Neural cell (in vitro differentiated cells): ENCODE measurements around the gene ERICH6B. TPM values are rescaled to one million over a fixed set of nuclear protein-coding genes. Genes with fewer than 3 reads are reported as not detected.

ENCODE experiments used
- H2AFZ ChIP-seq: fragments of 200-600, 300-800 bp; sonication (generic), shearing (Covaris generic); 2 replicates; pipeline ENCODE4 v1.6.0; 2014; ENCODE audit warnings: low read depth, mild to moderate bottlenecking, antibody characterized with exemption, low read length, moderate library complexity
- H3F3A ChIP-seq: fragments of 200-600 bp; shearing (Covaris generic); 2 replicates; pipeline ENCODE4 v1.6.1; 2016; ENCODE audit warnings: mild to moderate bottlenecking, moderate library complexity, mixed read lengths, antibody characterized with exemption, low read length; ENCODE audit not compliant: insufficient read depth, poor library complexity, severe bottlenecking
- H3K27ac ChIP-seq: fragments of 200-600, 300-800 bp; sonication (generic), shearing (Covaris generic); 2 replicates; pipeline ENCODE4 v1.5.1; 2014; ENCODE audit warnings: mild to moderate bottlenecking, low read length, moderate library complexity
- H3K27me3 ChIP-seq: fragments of 300-800, 200-600 bp; sonication (generic), shearing (Covaris generic); 2 replicates; pipeline ENCODE4 v1.6.0; 2014; ENCODE audit warnings: mild to moderate bottlenecking, low read depth, low read length, moderate library complexity; ENCODE audit not compliant: insufficient read depth
- H3K36me3 ChIP-seq: fragments of 300-800, 200-600 bp; sonication (generic), shearing (Covaris generic); 2 replicates; pipeline ENCODE4 v1.5.1; 2014; ENCODE audit warnings: mild to moderate bottlenecking, antibody characterized with exemption, low read length, moderate library complexity; ENCODE audit not compliant: insufficient read depth
- H3K4me2 ChIP-seq: fragments of 300-800, 200-600 bp; sonication (generic), shearing (Covaris generic); 2 replicates; pipeline ENCODE4 v1.6.0; 2014; ENCODE audit warnings: mild to moderate bottlenecking, low read length
- H3K4me3 ChIP-seq: fragments of 300-800, 200-600 bp; sonication (generic), shearing (Covaris generic); 2 replicates; pipeline ENCODE4 v1.5.1; 2014; ENCODE audit warnings: mild to moderate bottlenecking, low read length, moderate library complexity
- H3K79me2 ChIP-seq: fragments of 200-600 bp; shearing (Covaris generic); replicated peaks from 2 replicates; pipeline ENCODE4 v1.6.0; 2014; ENCODE audit warnings: mild to moderate bottlenecking, low read length, moderate library complexity; ENCODE audit not compliant: insufficient read depth
- H3K9ac ChIP-seq: fragments of 300-800, 200-600 bp; sonication (generic), shearing (Covaris generic); 2 replicates; pipeline ENCODE4 v1.6.1; 2016; ENCODE audit warnings: mild to moderate bottlenecking, low read length, mixed read lengths
- H3K9me2 ChIP-seq: fragments of 200-600 bp; shearing (Covaris generic); 2 replicates; pipeline ENCODE4 v1.6.1; 2016; ENCODE audit warnings: mild to moderate bottlenecking, low read length, mixed read lengths; ENCODE audit not compliant: insufficient read depth
- H3K9me3 ChIP-seq: fragments of 200-600, 300-800 bp; sonication (generic), shearing (Covaris generic); 2 replicates; pipeline ENCODE4 v1.6.1; 2016; ENCODE audit warnings: mild to moderate bottlenecking, mixed run types, low read length, moderate library complexity, mixed read lengths
- H4K20me1 ChIP-seq: fragments of 200-600 bp; shearing (Covaris generic); 2 replicates; pipeline ENCODE4 v1.6.1; 2016; ENCODE audit warnings: mild to moderate bottlenecking, mixed run types; ENCODE audit not compliant: insufficient read depth
- EP300 ChIP-seq: fragments of 450-650 bp; conservative IDR thresholded peaks from 2 replicates; pipeline ENCODE4 v1.6.1; 2014; ENCODE audit warnings: antibody characterized with exemption, mild to moderate bottlenecking, moderate library complexity; ENCODE audit not compliant: poor library complexity, severe bottlenecking
- EZH2 ChIP-seq: fragments of 200-600, 300-800 bp; shearing (Covaris generic), sonication (generic); IDR thresholded peaks from 2 replicates; pipeline ENCODE4 v1.6.1; 2014; ENCODE audit warnings: antibody characterized with exemption, low read length, borderline replicate concordance, mild to moderate bottlenecking; ENCODE audit not compliant: insufficient read depth, poor library complexity, severe bottlenecking
- MXI1 ChIP-seq: fragments of 450-650 bp; conservative IDR thresholded peaks from 2 replicates; pipeline ENCODE4 v1.6.1; 2014; ENCODE audit warnings: antibody characterized with exemption, mild to moderate bottlenecking; ENCODE audit not compliant: poor library complexity, severe bottlenecking
- POLR2AphosphoS5 ChIP-seq: IDR thresholded peaks from 2 replicates; pipeline ENCODE4 v1.6.1; 2012
- RAD21 ChIP-seq: fragments of 450-650 bp; conservative IDR thresholded peaks from 2 replicates; pipeline ENCODE4 v1.6.1; 2014; ENCODE audit warnings: antibody characterized with exemption, mild to moderate bottlenecking, moderate library complexity
- REST ChIP-seq: IDR thresholded peaks from 2 replicates; pipeline ENCODE4 v1.6.1; 2012; ENCODE audit warnings: borderline replicate concordance
- SMC3 ChIP-seq: fragments of 450-650 bp; conservative IDR thresholded peaks from 2 replicates; pipeline ENCODE4 v1.6.1; 2014; ENCODE audit warnings: antibody characterized with exemption, mild to moderate bottlenecking, moderate library complexity; ENCODE audit not compliant: poor library complexity
- TAF1 ChIP-seq: IDR thresholded peaks from 2 replicates; pipeline ENCODE4 v1.6.1; 2012; ENCODE audit warnings: low read depth
- polyA plus RNA-seq: library from polyadenylated mRNA; depleted of rRNA; stranded (reverse); fragments of >200 nt; gene quantifications from 2 replicates; pipeline ENCODE4 v1.2.3, GENCODE V29; 2014
- TF ChIP-seq, protein P1 (sequence below): fragments of 450-650 bp; IDR thresholded peaks from 2 replicates; pipeline ENCODE4 v1.5.1; 2014; ENCODE audit warnings: antibody characterized with exemption, mild to moderate bottlenecking, moderate library complexity; ENCODE audit not compliant: poor library complexity, severe bottlenecking

ERICH6B gene
- polyA plus RNA-seq, 1 donor from 2014 or later, result not detected

DNA sequence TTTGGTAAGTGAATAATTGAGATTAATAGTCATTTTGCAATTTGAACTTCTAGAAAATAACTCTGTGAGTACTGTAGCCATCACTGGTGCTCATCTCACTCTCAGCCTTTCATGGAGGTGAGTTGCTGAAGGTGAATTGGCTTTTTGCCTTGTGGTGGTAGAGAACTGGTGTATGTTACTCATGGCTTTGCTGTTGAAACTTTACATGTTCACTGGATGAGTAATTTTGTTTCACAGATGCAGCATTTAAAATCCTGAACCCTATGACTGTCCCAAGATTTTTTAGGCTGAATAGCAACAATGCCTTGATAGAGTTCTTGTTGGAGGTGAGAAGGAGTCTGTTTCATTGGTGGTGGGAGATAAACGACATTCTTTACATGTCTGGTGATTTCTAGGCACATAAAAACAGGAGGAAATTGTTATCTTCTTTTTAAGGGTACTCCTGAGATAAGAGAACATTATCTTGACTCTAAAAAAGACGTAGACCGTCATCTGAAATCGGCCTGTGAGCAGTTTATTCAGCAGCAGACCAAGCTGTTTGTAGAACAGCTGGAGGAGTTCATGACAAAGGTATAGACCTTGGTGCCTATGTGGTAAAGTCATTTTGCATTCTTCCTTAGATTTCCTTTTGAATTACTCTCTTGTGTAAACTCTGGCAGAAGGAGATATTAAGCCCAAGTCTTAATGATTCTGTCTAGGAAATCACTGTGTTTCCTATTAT lies 96.9 kb downstream of the ERICH6B start:
- H3K4me3 ChIP-seq, result no peak overlapping the region
- H3K9me3 ChIP-seq, result no peaks in the 10 kb centered on the region
- no peaks in the 10 kb centered on the region for H3K79me2 ChIP-seq
- peaks cover 11% of the 10 kb centered on the region for H3K36me3 ChIP-seq
- H3K9ac ChIP-seq, result no peak overlapping the region
- H3K27ac ChIP-seq, result no peak overlapping the region
- no peak overlapping the region for H3K4me2 ChIP-seq
- TF ChIP-seq POLR2AphosphoS5, result no peak
- no peak for TF ChIP-seq SMC3
- no peak for TF ChIP-seq RAD21
- no peak for TF ChIP-seq REST
- no peak for TF ChIP-seq TAF1
- no peaks in the 10 kb centered on the region for H4K20me1 ChIP-seq
- no peaks in the 10 kb centered on the region for H3F3A ChIP-seq
- H2AFZ ChIP-seq, result no peak overlapping the region
- no peaks in the 10 kb centered on the region for H3K27me3 ChIP-seq
- no peaks in the 10 kb centered on the region for H3K9me2 ChIP-seq

GRCh38 chr13:45516757-45517156 lies 98.8 kb downstream of the ERICH6B start:
- Histone ChIP-seq H3K9ac (no peak overlapping the region), H3K36me3 (peaks cover 11% of the 10 kb centered on the region), H3K9me3 (no peaks in the 10 kb centered on the region), H3K27me3 (no peaks in the 10 kb centered on the region), H3K4me3 (no peak overlapping the region), H3F3A (no peaks in the 10 kb centered on the region), H3K79me2 (no peaks in the 10 kb centered on the region), H2AFZ (no peak overlapping the region), H4K20me1 (no peaks in the 10 kb centered on the region), H3K9me2 (no peaks in the 10 kb centered on the region), H3K27ac (no peak overlapping the region), H3K4me2 (no peak overlapping the region)
- TF ChIP-seq POLR2AphosphoS5 (no peak), SMC3 (no peak), TAF1 (no peak), REST (no peak), RAD21 (no peak), MXI1 (no peak), EZH2 (no peak), EP300 (no peak)
- TF ChIP-seq, protein P1, sequence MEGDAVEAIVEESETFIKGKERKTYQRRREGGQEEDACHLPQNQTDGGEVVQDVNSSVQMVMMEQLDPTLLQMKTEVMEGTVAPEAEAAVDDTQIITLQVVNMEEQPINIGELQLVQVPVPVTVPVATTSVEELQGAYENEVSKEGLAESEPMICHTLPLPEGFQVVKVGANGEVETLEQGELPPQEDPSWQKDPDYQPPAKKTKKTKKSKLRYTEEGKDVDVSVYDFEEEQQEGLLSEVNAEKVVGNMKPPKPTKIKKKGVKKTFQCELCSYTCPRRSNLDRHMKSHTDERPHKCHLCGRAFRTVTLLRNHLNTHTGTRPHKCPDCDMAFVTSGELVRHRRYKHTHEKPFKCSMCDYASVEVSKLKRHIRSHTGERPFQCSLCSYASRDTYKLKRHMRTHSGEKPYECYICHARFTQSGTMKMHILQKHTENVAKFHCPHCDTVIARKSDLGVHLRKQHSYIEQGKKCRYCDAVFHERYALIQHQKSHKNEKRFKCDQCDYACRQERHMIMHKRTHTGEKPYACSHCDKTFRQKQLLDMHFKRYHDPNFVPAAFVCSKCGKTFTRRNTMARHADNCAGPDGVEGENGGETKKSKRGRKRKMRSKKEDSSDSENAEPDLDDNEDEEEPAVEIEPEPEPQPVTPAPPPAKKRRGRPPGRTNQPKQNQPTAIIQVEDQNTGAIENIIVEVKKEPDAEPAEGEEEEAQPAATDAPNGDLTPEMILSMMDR, result no peak
